Mononuclear cell (primary cell): ENCODE results near the gene ELAPOR1. TPM values are rescaled to one million over a fixed set of nuclear protein-coding genes. Genes with fewer than 3 reads are reported as not detected.
"Not testable (repeated sequence)": the region's sequence is repeated elsewhere in the genome, so short reads cannot be mapped to it uniquely, and the experiment has no call there.

Experiments used
- H3K27me3 ChIP-seq: 2 replicates; pipeline ENCODE4 v1.6.0; 2011; ENCODE audit warnings: low read length, control low read depth; ENCODE audit not compliant: insufficient read depth
- H3K4me1 ChIP-seq: 2 replicates; pipeline ENCODE4 v1.5.1; 2011; ENCODE audit warnings: mild to moderate bottlenecking, low read length, control low read depth; ENCODE audit not compliant: insufficient read depth
- H3K4me3 ChIP-seq: 2 replicates; pipeline ENCODE4 v1.5.1; 2011; ENCODE audit warnings: mild to moderate bottlenecking, low read length, moderate library complexity
- H3K9me3 ChIP-seq: 2 replicates; pipeline ENCODE4 v1.5.1; 2011; ENCODE audit warnings: low read depth, mild to moderate bottlenecking, control low read depth, low read length
- total RNA-seq: library from RNA; depleted of rRNA; stranded (reverse); fragments of >200 nt; gene quantifications from one replicate; pipeline ENCODE4 v1.2.3, GENCODE V29; 2012

The ELAPOR1 gene
- total RNA-seq, 1 donor: 5.6 TPM

GRCh38 chr1:109142725-109143124 is 28.8 kb downstream of the ELAPOR1 start:
- H3K27me3 ChIP-seq, H3K4me3 ChIP-seq, H3K4me1 ChIP-seq, H3K9me3 ChIP-seq: not testable (repeated sequence)

- H3K4me1 ChIP-seq: no peaks in the 10 kb centered on the region
- H3K27me3 ChIP-seq: no peaks in the 10 kb centered on the region
- no peaks in the 10 kb centered on the region for H3K9me3 ChIP-seq
- H3K4me3 ChIP-seq: no peak overlapping the region
Measured at GRCh38 chr1:109148987-109149561, 35.2 kb downstream of the ELAPOR1 start.

GRCh38 chr1:109149874-109150601 is 36.1 kb downstream of the ELAPOR1 start:
- no peaks in the 10 kb centered on the region for H3K4me1 ChIP-seq

GRCh38 chr1:109151146-109151990 is 37.5 kb downstream of the ELAPOR1 start:
- no peaks in the 10 kb centered on the region for H3K27me3 ChIP-seq
- no peak overlapping the region for H3K4me3 ChIP-seq
- H3K4me1 ChIP-seq: no peaks in the 10 kb centered on the region
- H3K9me3 ChIP-seq: no peaks in the 10 kb centered on the region

More at GRCh38 chr1:109149874-109150601, 36.1 kb downstream of the ELAPOR1 start:
- no peak overlapping the region for H3K4me3 ChIP-seq
- no peaks in the 10 kb centered on the region for H3K27me3 ChIP-seq
- H3K9me3 ChIP-seq: no peaks in the 10 kb centered on the region

GRCh38 chr1:109152196-109152595 is 38.3 kb downstream of the ELAPOR1 start:
- Histone ChIP-seq H3K27me3 (no peaks in the 10 kb centered on the region), H3K4me1 (no peaks in the 10 kb centered on the region), H3K9me3 (no peaks in the 10 kb centered on the region), H3K4me3 (no peak overlapping the region)

GRCh38 chr1:109156916-109157385 is 43.0 kb downstream of the ELAPOR1 start:
- H3K9me3 ChIP-seq: no peaks in the 10 kb centered on the region
- peaks cover 18% of the 10 kb centered on the region for H3K4me1 ChIP-seq
- no peak overlapping the region for H3K4me3 ChIP-seq
- H3K27me3 ChIP-seq: no peaks in the 10 kb centered on the region

- Histone ChIP-seq H3K27me3 (no peaks in the 10 kb centered on the region), H3K4me3 (no peak overlapping the region), H3K4me1 (peaks cover 32% of the 10 kb centered on the region), H3K9me3 (no peaks in the 10 kb centered on the region)
Measured at GRCh38 chr1:109158433-109158832, 44.5 kb downstream of the ELAPOR1 start.

GRCh38 chr1:109159326-109159725 is 45.4 kb downstream of the ELAPOR1 start:
- no peaks in the 10 kb centered on the region for H3K27me3 ChIP-seq
- H3K9me3 ChIP-seq: no peaks in the 10 kb centered on the region
- peaks cover 41% of the 10 kb centered on the region for H3K4me1 ChIP-seq
- H3K4me3 ChIP-seq: no peak overlapping the region

- Histone ChIP-seq H3K27me3 (no peaks in the 10 kb centered on the region), H3K9me3 (no peaks in the 10 kb centered on the region), H3K4me1 (peaks cover 49% of the 10 kb centered on the region), H3K4me3 (no peak overlapping the region)
Measured at GRCh38 chr1:109160071-109160840, 46.3 kb downstream of the ELAPOR1 start.

GRCh38 chr1:109161858-109162606 is 48.1 kb downstream of the ELAPOR1 start:
- Histone ChIP-seq H3K9me3 (no peaks in the 10 kb centered on the region), H3K4me1 (peaks cover 52% of the 10 kb centered on the region), H3K4me3 (no peak overlapping the region), H3K27me3 (no peaks in the 10 kb centered on the region)

- H3K9me3 ChIP-seq: no peaks in the 10 kb centered on the region
- H3K4me3 ChIP-seq: no peak overlapping the region
- H3K27me3 ChIP-seq: no peaks in the 10 kb centered on the region
- peaks cover 58% of the 10 kb centered on the region for H3K4me1 ChIP-seq
Measured at GRCh38 chr1:109162626-109163025, 48.7 kb downstream of the ELAPOR1 start.

GRCh38 chr1:109163551-109163950 is 49.6 kb downstream of the ELAPOR1 start:
- Histone ChIP-seq H3K9me3 (no peaks in the 10 kb centered on the region), H3K4me1 (peaks cover 63% of the 10 kb centered on the region), H3K27me3 (no peaks in the 10 kb centered on the region), H3K4me3 (no peak overlapping the region)
